T-helper 17 cell (primary cell): ENCODE measurements around the gene CHORDC1. TPM values are rescaled to one million over a fixed set of nuclear protein-coding genes. Genes with fewer than 3 reads are reported as not detected.
"Not testable (repeated sequence)": the region's sequence is repeated elsewhere in the genome, so short reads cannot be mapped to it uniquely, and the experiment has no call there.

Source experiments
- ATAC-seq: fragments of 150-1000 bp; cut with Tn5 transposase; 2 replicates; pipeline ENCODE4 v1.10.0; 2021; ENCODE audit warnings: mild to moderate bottlenecking, moderate library complexity
- DNase-seq, 3 donors: peaks; one replicate each; pipeline versions ENCODE4 v3.0.0 to v3.0.0-alpha.2; 2020 to 2021
- H3K9me3 ChIP-seq: one replicate; pipeline ENCODE4 v1.7.0; 2013; ENCODE audit warnings: low read length, mild to moderate bottlenecking; ENCODE audit not compliant: control insufficient read depth, poor library complexity, severe bottlenecking
- H3K27ac Mint-ChIP-seq: one replicate; pipeline ENCODE4 v1.8.0; 2022; ENCODE audit warnings: mild to moderate bottlenecking, moderate library complexity, mixed read lengths
- H3K27me3 Mint-ChIP-seq: one replicate; pipeline ENCODE4 v1.8.0; 2022; ENCODE audit warnings: mixed read lengths
- H3K36me3 Mint-ChIP-seq: one replicate; pipeline ENCODE4 v1.8.0; 2022; ENCODE audit warnings: low read depth, mixed read lengths
- H3K4me1 Mint-ChIP-seq: one replicate; pipeline ENCODE4 v1.8.0; 2022; ENCODE audit warnings: mild to moderate bottlenecking, mixed read lengths
- H3K4me3 Mint-ChIP-seq: one replicate; pipeline ENCODE4 v1.8.0; 2022; ENCODE audit warnings: mild to moderate bottlenecking, moderate library complexity, mixed read lengths
- total RNA-seq, 4 donors: library from RNA in 2 of 4; stranded (reverse) in 2 of 4; gene quantifications; one replicate each; pipeline ENCODE4 v1.2.3 and lab custom pipeline; 2022 to 2026

Gene CHORDC1
- total RNA-seq, 2 donors from 2014 or later, result 92.4 to 96.0 TPM

GRCh38 chr11:90166982-90167573 is 55.8 kb downstream of the CHORDC1 start:
- not testable (repeated sequence) for H3K4me1 Mint-ChIP-seq, H3K36me3 Mint-ChIP-seq, H3K9me3 ChIP-seq, H3K27ac Mint-ChIP-seq, ATAC-seq, H3K4me3 Mint-ChIP-seq, DNase-seq
- H3K27me3 Mint-ChIP-seq, result peaks cover 18% of the 10 kb centered on the region

Other genes starting within 250 kb of the CHORDC1 start
- not detected for gene TRIM49C, start 191.9 kb downstream of the CHORDC1 start, total RNA-seq
- not detected for gene UBTFL1, start 137.1 kb downstream of the CHORDC1 start, total RNA-seq
- not detected for gene NAALAD2, start 88.4 kb downstream of the CHORDC1 start, total RNA-seq